K562 (cell line): ENCODE measurements around the gene ARID4B. TPM values are rescaled to one million over a fixed set of nuclear protein-coding genes. Genes with fewer than 3 reads are reported as not detected.

Source experiments
- CHCHD3 ChIP-seq: fragments of 250-450 bp; sonication (Bioruptor Pico); IDR thresholded peaks from 2 replicates; pipeline ENCODE4 v2.1.2; 2022; ENCODE audit warnings: mild to moderate bottlenecking
- FUS ChIP-seq: fragments of 200-400 bp; formaldehyde crosslinking; optimal IDR thresholded peaks from 2 replicates; pipeline ENCODE3; 2017; ENCODE audit warnings: low read depth, low read length
- HMG20A ChIP-seq: fragments of 450-650 bp; formaldehyde crosslinking; conservative IDR thresholded peaks from 2 replicates; pipeline ENCODE4 v1.4.0; 2020; ENCODE audit warnings: mild to moderate bottlenecking, mixed read lengths
- L3MBTL2 ChIP-seq: fragments of 450-650 bp; IDR thresholded peaks from 2 replicates; pipeline ENCODE4 v1.6.1; 2016; ENCODE audit warnings: mild to moderate bottlenecking, moderate library complexity
- NBN ChIP-seq: fragments of 450-650 bp; IDR thresholded peaks from 2 replicates; pipeline ENCODE4 v1.6.1; 2016; ENCODE audit warnings: low read depth, mild to moderate bottlenecking
- NFATC3 ChIP-seq: fragments of 450-650 bp; IDR thresholded peaks from 2 replicates; pipeline ENCODE4 v1.6.1; 2017; ENCODE audit warnings: mild to moderate bottlenecking
- OTX1 ChIP-seq: fragments of 450-650 bp; formaldehyde crosslinking; IDR thresholded peaks from 2 replicates; pipeline ENCODE4 v1.4.0; 2022; ENCODE audit warnings: mild to moderate bottlenecking
- PML ChIP-seq: IDR thresholded peaks from 2 replicates; pipeline ENCODE4 v1.6.1; 2012; ENCODE audit warnings: low read length, inconsistent platforms
- POLR3A ChIP-seq: IDR thresholded peaks from 2 replicates; pipeline ENCODE4 v1.6.1; 2011; ENCODE audit warnings: borderline replicate concordance, mild to moderate bottlenecking, moderate library complexity; ENCODE audit not compliant: insufficient read length, insufficient read depth; ENCODE audit errors: extremely low read depth
- TAF7 ChIP-seq: fragments of 450-650 bp; IDR thresholded peaks from 2 replicates; pipeline ENCODE4 v1.6.1; 2016; ENCODE audit warnings: missing genetic modification characterization, missing compliant biosample characterization
- TGIF2 ChIP-seq: sonication (generic); formaldehyde crosslinking; IDR thresholded peaks from 2 replicates; pipeline ENCODE4 v1.8.1; 2022; ENCODE audit warnings: mild to moderate bottlenecking, missing genetic modification reagents, moderate library complexity
- U2AF1 ChIP-seq: fragments of 200-400 bp; formaldehyde crosslinking; optimal IDR thresholded peaks from 2 replicates; pipeline ENCODE3; 2017; ENCODE audit warnings: mild to moderate bottlenecking, low read depth, low read length, moderate library complexity
- WHSC1 ChIP-seq: IDR thresholded peaks from one replicate; pipeline ENCODE4 v1.6.1; 2012; ENCODE audit warnings: low read length, control low read depth, inconsistent platforms
- ZNF23 ChIP-seq: fragments of 250-450 bp; sonication (Bioruptor Pico); IDR thresholded peaks from 2 replicates; pipeline ENCODE4 v1.4.0; 2020; ENCODE audit warnings: mild to moderate bottlenecking
- polyA plus RNA-seq, 8 experiments: library from polyadenylated mRNA; depleted of rRNA in 4 of 8; stranded (reverse) in 5 of 8; unstranded in 3 of 8; fragments of >200 nt; fragmentation: Nextera tagmentation in 2 of 8; fragmentation: Illumina TruSeq in 1 of 8; extraction: Ambion mirVana in 2 of 8; extraction: Trizol in 1 of 8; gene quantifications; 2 replicates each; pipeline versions ENCODE4 v1.2.1 to v1.2.3, GENCODE V29; 2011 to 2014; ENCODE audit warnings: inconsistent platforms in 1 of 8, missing spikeins in 1 of 8
- total RNA-seq, 7 experiments: library from RNA; depleted of rRNA in 6 of 7; stranded (reverse); fragments of >200 nt in 6 of 7; fragmentation: Illumina TruSeq in 2 of 7; extraction: Trizol in 2 of 7; gene quantifications; 2 replicates each; pipeline versions ENCODE4 v1.2.1 to v1.2.3, GENCODE V29; 2011 to 2021; ENCODE audit warnings: low replicate concordance in 1 of 7
- TF ChIP-seq, protein P1 (sequence below): sonication (generic); formaldehyde crosslinking; IDR thresholded peaks from 2 replicates; pipeline ENCODE4 v1.8.0; 2023; ENCODE audit warnings: mild to moderate bottlenecking, missing genetic modification reagents
- TF ChIP-seq, protein P2 (sequence below): fragments of 450-650 bp; formaldehyde crosslinking; IDR thresholded peaks from 2 replicates; pipeline ENCODE4 v1.4.0; 2022; ENCODE audit warnings: mild to moderate bottlenecking, moderate library complexity
- TF ChIP-seq, protein P3 (sequence below): fragments of 250-450 bp; sonication (Bioruptor Pico); IDR thresholded peaks from 2 replicates; pipeline ENCODE4 v1.9.0; 2021; ENCODE audit warnings: mild to moderate bottlenecking, inconsistent platforms

ARID4B gene
- total and polyA plus RNA-seq, 9 of the 15 experiments (the other 6 are each of a cell fraction or from before 2014, with no cell fraction given) = 8.4 to 38.9 (median 18.5) TPM

DNA sequence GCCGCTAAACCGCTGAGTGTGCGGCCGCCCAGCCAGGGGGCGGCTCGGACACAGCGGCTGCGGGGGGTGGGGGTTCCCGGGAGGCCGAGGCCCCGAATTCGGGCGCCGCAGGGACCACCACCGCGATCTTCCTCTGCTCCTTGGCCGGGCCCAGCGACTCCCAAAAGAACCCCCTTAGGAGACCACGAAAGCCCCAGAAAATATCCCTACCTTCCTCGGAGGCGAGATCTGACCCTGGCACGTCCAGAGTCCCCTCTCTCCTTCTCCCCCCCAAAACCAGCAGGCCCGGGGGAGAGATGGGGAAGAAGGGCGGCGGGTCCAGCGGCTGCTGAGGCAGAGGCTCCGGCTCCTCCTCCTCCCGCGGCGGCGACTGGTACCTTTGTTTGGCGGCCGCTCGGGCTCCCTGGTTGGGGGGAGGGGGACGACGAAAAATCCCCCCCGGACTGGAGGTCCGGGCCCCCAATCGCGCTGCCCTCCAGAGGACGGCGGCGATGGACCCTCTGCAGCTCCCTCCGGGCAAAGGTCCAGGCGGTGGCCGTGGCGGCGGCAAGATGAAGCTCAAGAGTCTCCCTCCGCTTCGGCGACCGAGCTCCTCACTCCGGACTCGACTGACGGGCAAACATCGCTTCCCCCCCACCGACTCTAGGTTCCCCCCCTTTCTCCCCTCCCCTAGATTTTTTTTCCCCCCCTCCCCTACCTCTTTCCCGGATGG, at the start of gene ARID4B (continued):
- TF ChIP-seq FUS (no peak), OTX1 (0 out of 2 replicates have a peak, but pooled peaks have one; percentile 51), U2AF1 (no peak), HMG20A (CRISPR knock-in tag) (no peak), POLR3A (no peak), CHCHD3 (CRISPR knock-in tag) (no peak), NBN (no peak), WHSC1 (no peak), TGIF2 (CRISPR knock-in tag) (no peak), ZNF23 (no peak), TAF7 (tag) (peak; percentile 78; the same call in 1 of the 2 replicates), NFATC3 (no peak), PML (peak; percentile 60; the same call in 1 of the 2 replicates), L3MBTL2 (no peak)
- TF ChIP-seq, protein P1, sequence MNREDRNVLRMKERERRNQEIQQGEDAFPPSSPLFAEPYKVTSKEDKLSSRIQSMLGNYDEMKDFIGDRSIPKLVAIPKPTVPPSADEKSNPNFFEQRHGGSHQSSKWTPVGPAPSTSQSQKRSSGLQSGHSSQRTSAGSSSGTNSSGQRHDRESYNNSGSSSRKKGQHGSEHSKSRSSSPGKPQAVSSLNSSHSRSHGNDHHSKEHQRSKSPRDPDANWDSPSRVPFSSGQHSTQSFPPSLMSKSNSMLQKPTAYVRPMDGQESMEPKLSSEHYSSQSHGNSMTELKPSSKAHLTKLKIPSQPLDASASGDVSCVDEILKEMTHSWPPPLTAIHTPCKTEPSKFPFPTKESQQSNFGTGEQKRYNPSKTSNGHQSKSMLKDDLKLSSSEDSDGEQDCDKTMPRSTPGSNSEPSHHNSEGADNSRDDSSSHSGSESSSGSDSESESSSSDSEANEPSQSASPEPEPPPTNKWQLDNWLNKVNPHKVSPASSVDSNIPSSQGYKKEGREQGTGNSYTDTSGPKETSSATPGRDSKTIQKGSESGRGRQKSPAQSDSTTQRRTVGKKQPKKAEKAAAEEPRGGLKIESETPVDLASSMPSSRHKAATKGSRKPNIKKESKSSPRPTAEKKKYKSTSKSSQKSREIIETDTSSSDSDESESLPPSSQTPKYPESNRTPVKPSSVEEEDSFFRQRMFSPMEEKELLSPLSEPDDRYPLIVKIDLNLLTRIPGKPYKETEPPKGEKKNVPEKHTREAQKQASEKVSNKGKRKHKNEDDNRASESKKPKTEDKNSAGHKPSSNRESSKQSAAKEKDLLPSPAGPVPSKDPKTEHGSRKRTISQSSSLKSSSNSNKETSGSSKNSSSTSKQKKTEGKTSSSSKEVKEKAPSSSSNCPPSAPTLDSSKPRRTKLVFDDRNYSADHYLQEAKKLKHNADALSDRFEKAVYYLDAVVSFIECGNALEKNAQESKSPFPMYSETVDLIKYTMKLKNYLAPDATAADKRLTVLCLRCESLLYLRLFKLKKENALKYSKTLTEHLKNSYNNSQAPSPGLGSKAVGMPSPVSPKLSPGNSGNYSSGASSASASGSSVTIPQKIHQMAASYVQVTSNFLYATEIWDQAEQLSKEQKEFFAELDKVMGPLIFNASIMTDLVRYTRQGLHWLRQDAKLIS = 0 out of 2 replicates have a peak, but pooled peaks have one; percentile 18
- TF ChIP-seq, protein P2, sequence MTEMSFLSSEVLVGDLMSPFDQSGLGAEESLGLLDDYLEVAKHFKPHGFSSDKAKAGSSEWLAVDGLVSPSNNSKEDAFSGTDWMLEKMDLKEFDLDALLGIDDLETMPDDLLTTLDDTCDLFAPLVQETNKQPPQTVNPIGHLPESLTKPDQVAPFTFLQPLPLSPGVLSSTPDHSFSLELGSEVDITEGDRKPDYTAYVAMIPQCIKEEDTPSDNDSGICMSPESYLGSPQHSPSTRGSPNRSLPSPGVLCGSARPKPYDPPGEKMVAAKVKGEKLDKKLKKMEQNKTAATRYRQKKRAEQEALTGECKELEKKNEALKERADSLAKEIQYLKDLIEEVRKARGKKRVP = 0 out of 2 replicates have a peak, but pooled peaks have one; percentile 48
- TF ChIP-seq, protein P3, sequence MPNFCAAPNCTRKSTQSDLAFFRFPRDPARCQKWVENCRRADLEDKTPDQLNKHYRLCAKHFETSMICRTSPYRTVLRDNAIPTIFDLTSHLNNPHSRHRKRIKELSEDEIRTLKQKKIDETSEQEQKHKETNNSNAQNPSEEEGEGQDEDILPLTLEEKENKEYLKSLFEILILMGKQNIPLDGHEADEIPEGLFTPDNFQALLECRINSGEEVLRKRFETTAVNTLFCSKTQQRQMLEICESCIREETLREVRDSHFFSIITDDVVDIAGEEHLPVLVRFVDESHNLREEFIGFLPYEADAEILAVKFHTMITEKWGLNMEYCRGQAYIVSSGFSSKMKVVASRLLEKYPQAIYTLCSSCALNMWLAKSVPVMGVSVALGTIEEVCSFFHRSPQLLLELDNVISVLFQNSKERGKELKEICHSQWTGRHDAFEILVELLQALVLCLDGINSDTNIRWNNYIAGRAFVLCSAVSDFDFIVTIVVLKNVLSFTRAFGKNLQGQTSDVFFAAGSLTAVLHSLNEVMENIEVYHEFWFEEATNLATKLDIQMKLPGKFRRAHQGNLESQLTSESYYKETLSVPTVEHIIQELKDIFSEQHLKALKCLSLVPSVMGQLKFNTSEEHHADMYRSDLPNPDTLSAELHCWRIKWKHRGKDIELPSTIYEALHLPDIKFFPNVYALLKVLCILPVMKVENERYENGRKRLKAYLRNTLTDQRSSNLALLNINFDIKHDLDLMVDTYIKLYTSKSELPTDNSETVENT = peak; percentile 88; the same call in 1 of the 2 replicates
